ENCODE results near the gene NFKBIL1.

- TF ChIP-seq CTCF (IDR thresholded peaks at IDR 0.05) (no peak), ZBTB33 (IDR thresholded peaks at IDR 0.05; ENCODE audit: borderline replicate concordance, low read depth) (no peak), RFX5 (IDR thresholded peaks at IDR 0.05; ENCODE audit: low read length) (no peak), USF2 (IDR thresholded peaks at IDR 0.05; ENCODE audit: borderline replicate concordance, low read depth, low read length) (no peak), NRF1 (IDR thresholded peaks at IDR 0.05; ENCODE audit: low read depth, low read length) (no peak), POLR2AphosphoS5 (IDR thresholded peaks at IDR 0.05; ENCODE audit: low read depth, low read length) (no peak), TAF1 (IDR thresholded peaks at IDR 0.05; ENCODE audit: borderline replicate concordance, low read depth, low read length) (no peak), PBX3 (IDR thresholded peaks at IDR 0.05) (no peak), JUND (IDR thresholded peaks at IDR 0.05) (no peak), RAD21 (IDR thresholded peaks at IDR 0.05; ENCODE audit: low read length) (no peak)
Observed at GRCh38 chr6:31581434-31582229, 34.2 kb downstream of the NFKBIL1 start.
